EL (cell line): ENCODE data around the gene TMEM255B.
"Not testable (repeated sequence)": the region's sequence is repeated elsewhere in the genome, so short reads cannot be mapped to it uniquely, and the experiment has no call there.

Experiments
- DNase-seq: peaks from one replicate; pipeline ENCODE4 v3.0.0-alpha.2; 2016

The TMEM255B gene

GRCh38 chr13:113770441-113770840, 11.4 kb downstream of the TMEM255B start:
- no peak for DNase-seq

GRCh38 chr13:113770937-113771336, 11.9 kb downstream of the TMEM255B start:
- no peak for DNase-seq

- DNase-seq = peak; percentile 34
Measured at GRCh38 chr13:113771709-113772331, 12.8 kb downstream of the TMEM255B start.

- DNase-seq = peak; percentile 32
Measured at GRCh38 chr13:113774177-113775107, 15.4 kb downstream of the TMEM255B start.

- DNase-seq = no peak
Measured at GRCh38 chr13:113775451-113776145, 16.6 kb downstream of the TMEM255B start.

GRCh38 chr13:113776231-113777125, 17.5 kb downstream of the TMEM255B start:
- no peak for DNase-seq

GRCh38 chr13:113777311-113778260, 18.6 kb downstream of the TMEM255B start:
- peak; percentile 8 for DNase-seq

- no peak for DNase-seq
Measured at GRCh38 chr13:113781571-113781970, 22.5 kb downstream of the TMEM255B start.

GRCh38 chr13:113782472-113782871, 23.4 kb downstream of the TMEM255B start:
- no peak for DNase-seq

GRCh38 chr13:113783200-113783881, 24.3 kb downstream of the TMEM255B start:
- no peak for DNase-seq

GRCh38 chr13:113783966-113784644, 25.1 kb downstream of the TMEM255B start:
- no peak for DNase-seq

- no peak for DNase-seq
Measured at GRCh38 chr13:113784645-113785024, 25.6 kb downstream of the TMEM255B start.

GRCh38 chr13:113785051-113786010, 26.3 kb downstream of the TMEM255B start:
- peak; percentile 98 for DNase-seq

GRCh38 chr13:113786262-113786841, 27.3 kb downstream of the TMEM255B start:
- peak; percentile 78 for DNase-seq

- DNase-seq = no peak
Measured at GRCh38 chr13:113787694-113788093, 28.7 kb downstream of the TMEM255B start.

- no peak for DNase-seq
Measured at GRCh38 chr13:113788413-113789135, 29.5 kb downstream of the TMEM255B start.

- DNase-seq = no peak
Measured at GRCh38 chr13:113789167-113789566, 30.1 kb downstream of the TMEM255B start.

- not testable (repeated sequence) for DNase-seq
Measured at GRCh38 chr13:113789931-113790330, 30.9 kb downstream of the TMEM255B start.
